ENCODE measurements around the gene DEPDC4. TPM values are rescaled to one million over a fixed set of nuclear protein-coding genes. Genes with fewer than 3 reads are reported as not detected.
"Not testable (repeated sequence)": the region's sequence is repeated elsewhere in the genome, so short reads cannot be mapped to it uniquely, and the experiment has no call there.

Gene DEPDC4
- total RNA-seq, 2 donors from 2014 or later: 0.44 TPM; not detected in 1

- no peaks in the 10 kb centered on the region for H3K27me3 ChIP-seq
- no peaks in the 10 kb centered on the region for H3K9me3 ChIP-seq
- H3K36me3 ChIP-seq: peaks cover 22% of the 10 kb centered on the region
- TF ChIP-seq CTCF (IDR thresholded peaks at IDR 0.05): no peak
- H3K4me1 ChIP-seq: no peaks in the 10 kb centered on the region
- no peak overlapping the region for H3K27ac ChIP-seq
- no peak overlapping the region for H3K4me3 ChIP-seq
- no peak for DNase-seq (ENCODE audit: low spot score)
Measured at GRCh38 chr12:100295764-100296555, 29.1 kb upstream of the DEPDC4 start.

DNA sequence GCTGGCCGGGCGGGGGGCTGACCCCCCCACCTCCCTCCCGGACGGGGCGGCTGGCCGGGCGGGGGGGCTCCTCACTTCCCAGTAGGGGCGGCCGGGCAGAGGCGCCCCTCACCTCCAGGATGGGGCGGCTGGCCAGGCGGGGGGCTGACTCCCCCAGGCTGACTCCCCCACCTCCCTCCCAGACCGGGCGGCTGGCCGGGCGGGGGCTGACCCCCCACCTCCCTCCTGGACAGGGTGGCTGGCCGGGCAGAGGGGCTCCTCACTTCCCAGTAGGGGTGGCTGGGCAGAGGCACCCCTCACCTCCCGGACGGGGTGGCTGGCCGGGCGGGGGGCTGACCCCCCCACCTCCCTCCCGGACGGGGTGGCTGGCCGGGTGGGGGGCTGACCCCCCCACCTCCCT is 27.5 kb upstream of the DEPDC4 start:
- not testable (repeated sequence) for H3K27me3 ChIP-seq; H3K9me3 ChIP-seq; H3K27ac ChIP-seq; H3K4me1 ChIP-seq; H3K4me3 ChIP-seq; DNase-seq (ENCODE audit: low spot score)
- H3K36me3 ChIP-seq: peaks cover 18% of the 10 kb centered on the region

- H3K27ac ChIP-seq: no peak overlapping the region
- no peaks in the 10 kb centered on the region for H3K4me1 ChIP-seq
- H3K9me3 ChIP-seq: no peaks in the 10 kb centered on the region
- H3K4me3 ChIP-seq: no peak overlapping the region
- DNase-seq (ENCODE audit: low spot score): no peak
- TF ChIP-seq CTCF (IDR thresholded peaks at IDR 0.05): no peak
- H3K36me3 ChIP-seq: peaks cover 11% of the 10 kb centered on the region
- no peaks in the 10 kb centered on the region for H3K27me3 ChIP-seq
Measured at GRCh38 chr12:100293017-100293416, 26.1 kb upstream of the DEPDC4 start.

DNA sequence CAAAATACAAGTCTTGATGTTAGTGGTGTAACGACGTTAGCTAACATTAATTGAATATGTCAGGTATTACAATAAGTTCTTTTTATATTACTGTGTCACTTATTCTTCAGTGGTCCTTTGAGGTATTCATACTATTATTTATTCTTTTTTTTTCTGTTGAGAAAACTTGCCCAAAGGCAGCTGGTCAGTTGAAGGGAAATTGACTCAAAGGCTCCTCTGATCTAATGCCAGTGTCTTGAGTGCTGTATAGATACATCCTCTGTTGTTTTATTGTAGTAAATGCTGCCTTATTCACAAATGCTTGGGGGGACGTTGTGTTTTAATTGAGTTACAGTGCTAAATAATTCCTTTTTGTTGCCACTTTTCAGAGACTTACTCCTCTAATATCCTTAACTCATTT is 23.1 kb upstream of the DEPDC4 start:
- Histone ChIP-seq H3K4me1 (no peaks in the 10 kb centered on the region), H3K27ac (no peak overlapping the region), H3K4me3 (no peak overlapping the region), H3K36me3 (peaks cover 11% of the 10 kb centered on the region), H3K27me3 (no peaks in the 10 kb centered on the region), H3K9me3 (no peaks in the 10 kb centered on the region)
- no peak for DNase-seq (ENCODE audit: low spot score)
- no peak for TF ChIP-seq CTCF (IDR thresholded peaks at IDR 0.05)

GRCh38 chr12:100289038-100289437 is 22.2 kb upstream of the DEPDC4 start:
- no peak overlapping the region for H3K27ac ChIP-seq
- TF ChIP-seq CTCF (IDR thresholded peaks at IDR 0.05): no peak
- no peak overlapping the region for H3K4me3 ChIP-seq
- H3K27me3 ChIP-seq: no peaks in the 10 kb centered on the region
- peaks cover 20% of the 10 kb centered on the region for H3K36me3 ChIP-seq
- H3K4me1 ChIP-seq: no peaks in the 10 kb centered on the region
- no peak for DNase-seq (ENCODE audit: low spot score)
- H3K9me3 ChIP-seq: no peaks in the 10 kb centered on the region

GRCh38 chr12:100284556-100284955 is 17.7 kb upstream of the DEPDC4 start:
- peaks cover 13% of the 10 kb centered on the region for H3K36me3 ChIP-seq
- not testable (repeated sequence) for H3K9me3 ChIP-seq; H3K27me3 ChIP-seq; DNase-seq (ENCODE audit: low spot score); H3K4me3 ChIP-seq; H3K4me1 ChIP-seq; H3K27ac ChIP-seq

Data from right atrium auricular region (tissue), 2 donors.